Measurements from ENCODE around the gene MOXD1. TPM values are rescaled to one million over a fixed set of nuclear protein-coding genes. Genes with fewer than 3 reads are reported as not detected.

MOXD1 gene
- total RNA-seq, 2 experiments from 2014 or later, result 0.74 TPM; not detected in 1

GRCh38 chr6:132414322-132414721 is 13.0 kb upstream of the MOXD1 start:
- H3K4me3 ChIP-seq (ENCODE audit: low read depth, low read length, poor library complexity, severe bottlenecking), result no peak overlapping the region
- TF ChIP-seq CTCF (conservative IDR thresholded peaks at IDR 0.05; ENCODE audit: low read length) (no peak), EZH2phosphoT487 (IDR thresholded peaks at IDR 0.05; ENCODE audit: borderline replicate concordance, low read depth, low read length) (no peak)
- intact Hi-C loops (cut with micrococcal nuclease; ENCODE audit: unreplicated experiment), result no loop called here
- no peaks in the 10 kb centered on the region for H3K79me2 ChIP-seq (ENCODE audit: insufficient read depth, low read depth, low read length)
- H3K4me1 ChIP-seq (ENCODE audit: insufficient read depth, low read length, poor library complexity, severe bottlenecking), result no peaks in the 10 kb centered on the region
- DNase-seq (ENCODE audit: low spot score), result no peak
- H4K20me1 ChIP-seq (ENCODE audit: insufficient read depth, low read length), result no peaks in the 10 kb centered on the region
- CTCF ChIA-PET (ENCODE audit: unreplicated experiment), result no interaction called here
- no peak overlapping the region for H3K27ac ChIP-seq (ENCODE audit: low read depth, low read length, poor library complexity, severe bottlenecking)
- no TSS peak for BruUV-seq (replicated peaks)
- H3K4me2 ChIP-seq (ENCODE audit: low read length), result no peak overlapping the region
- no peaks in the 10 kb centered on the region; the same call in 1 of the 2 replicates for H3K36me3 ChIP-seq (ENCODE audit: insufficient read depth, low read length)
- peaks cover 13% of the 10 kb centered on the region for H3K9me3 ChIP-seq (ENCODE audit: low read length)
- H2AFZ ChIP-seq (ENCODE audit: low read length), result no peak overlapping the region
- POLR2A ChIA-PET, result interaction anchor here (0.7 kb wide), 1 partner anchor 31 kb away, joined by 3 read pairs; no protein-coding TSS in a partner anchor
- H3K9me2 ChIP-seq (ENCODE audit: insufficient read depth, low read length), result no peaks in the 10 kb centered on the region

- Histone ChIP-seq H3K9me2 (ENCODE audit: insufficient read depth, low read length) (no peaks in the 10 kb centered on the region), H3K9me3 (ENCODE audit: low read length) (peaks cover 13% of the 10 kb centered on the region), H3K4me2 (ENCODE audit: low read length) (no peak overlapping the region), H3K4me3 (ENCODE audit: low read depth, low read length, poor library complexity, severe bottlenecking) (no peak overlapping the region), H2AFZ (ENCODE audit: low read length) (no peak overlapping the region), H4K20me1 (ENCODE audit: insufficient read depth, low read length) (no peaks in the 10 kb centered on the region), H3K27ac (ENCODE audit: low read depth, low read length, poor library complexity, severe bottlenecking) (no peak overlapping the region), H3K79me2 (ENCODE audit: insufficient read depth, low read depth, low read length) (no peaks in the 10 kb centered on the region), H3K36me3 (ENCODE audit: insufficient read depth, low read length) (no peaks in the 10 kb centered on the region; the same call in 1 of the 2 replicates), H3K4me1 (ENCODE audit: insufficient read depth, low read length, poor library complexity, severe bottlenecking) (no peaks in the 10 kb centered on the region)
- TF ChIP-seq EZH2phosphoT487 (IDR thresholded peaks at IDR 0.05; ENCODE audit: borderline replicate concordance, low read depth, low read length) (no peak), CTCF (conservative IDR thresholded peaks at IDR 0.05; ENCODE audit: low read length) (no peak)
- CTCF ChIA-PET (ENCODE audit: unreplicated experiment), result no interaction called here
- BruUV-seq (replicated peaks), result no TSS peak
- intact Hi-C loops (cut with micrococcal nuclease; ENCODE audit: unreplicated experiment), result no loop called here
- DNase-seq (ENCODE audit: low spot score), result no peak
- POLR2A ChIA-PET, result interaction anchor here (0.6 to 1.1 kb wide), 2 partner anchors 57 to 77 kb away, joined by 3 to 5 read pairs; no protein-coding TSS in a partner anchor
Measured at GRCh38 chr6:132413499-132413802, 12.2 kb upstream of the MOXD1 start.

GRCh38 chr6:132412656-132413498 is 11.6 kb upstream of the MOXD1 start:
- no peak for DNase-seq (ENCODE audit: low spot score)
- no peaks in the 10 kb centered on the region for H4K20me1 ChIP-seq (ENCODE audit: insufficient read depth, low read length)
- H3K36me3 ChIP-seq (ENCODE audit: insufficient read depth, low read length), result no peaks in the 10 kb centered on the region; the same call in 1 of the 2 replicates
- TF ChIP-seq EZH2phosphoT487 (IDR thresholded peaks at IDR 0.05; ENCODE audit: borderline replicate concordance, low read depth, low read length) (no peak), CTCF (conservative IDR thresholded peaks at IDR 0.05; ENCODE audit: low read length) (no peak)
- ChIA-PET CTCF (ENCODE audit: unreplicated experiment) (no interaction called here), POLR2A (interaction anchor here (0.6 to 1.1 kb wide), 2 partner anchors 58 to 77 kb away, joined by 3 to 5 read pairs; no protein-coding TSS in a partner anchor)
- no peak overlapping the region for H2AFZ ChIP-seq (ENCODE audit: low read length)
- BruUV-seq (replicated peaks), result no TSS peak
- H3K4me2 ChIP-seq (ENCODE audit: low read length), result no peak overlapping the region
- intact Hi-C loops (cut with micrococcal nuclease; ENCODE audit: unreplicated experiment), result no loop called here
- no peak overlapping the region for H3K4me3 ChIP-seq (ENCODE audit: low read depth, low read length, poor library complexity, severe bottlenecking)
- no peaks in the 10 kb centered on the region for H3K4me1 ChIP-seq (ENCODE audit: insufficient read depth, low read length, poor library complexity, severe bottlenecking)
- H3K27ac ChIP-seq (ENCODE audit: low read depth, low read length, poor library complexity, severe bottlenecking), result no peak overlapping the region
- no peaks in the 10 kb centered on the region for H3K9me2 ChIP-seq (ENCODE audit: insufficient read depth, low read length)
- H3K79me2 ChIP-seq (ENCODE audit: insufficient read depth, low read depth, low read length), result no peaks in the 10 kb centered on the region
- H3K9me3 ChIP-seq (ENCODE audit: low read length), result peaks cover 13% of the 10 kb centered on the region
